ENCODE measurements around the gene SIRT2.
A peak's percentile ranks its signal among the peaks of the same experiment; 100 is the strongest.

The SIRT2 gene

DNA sequence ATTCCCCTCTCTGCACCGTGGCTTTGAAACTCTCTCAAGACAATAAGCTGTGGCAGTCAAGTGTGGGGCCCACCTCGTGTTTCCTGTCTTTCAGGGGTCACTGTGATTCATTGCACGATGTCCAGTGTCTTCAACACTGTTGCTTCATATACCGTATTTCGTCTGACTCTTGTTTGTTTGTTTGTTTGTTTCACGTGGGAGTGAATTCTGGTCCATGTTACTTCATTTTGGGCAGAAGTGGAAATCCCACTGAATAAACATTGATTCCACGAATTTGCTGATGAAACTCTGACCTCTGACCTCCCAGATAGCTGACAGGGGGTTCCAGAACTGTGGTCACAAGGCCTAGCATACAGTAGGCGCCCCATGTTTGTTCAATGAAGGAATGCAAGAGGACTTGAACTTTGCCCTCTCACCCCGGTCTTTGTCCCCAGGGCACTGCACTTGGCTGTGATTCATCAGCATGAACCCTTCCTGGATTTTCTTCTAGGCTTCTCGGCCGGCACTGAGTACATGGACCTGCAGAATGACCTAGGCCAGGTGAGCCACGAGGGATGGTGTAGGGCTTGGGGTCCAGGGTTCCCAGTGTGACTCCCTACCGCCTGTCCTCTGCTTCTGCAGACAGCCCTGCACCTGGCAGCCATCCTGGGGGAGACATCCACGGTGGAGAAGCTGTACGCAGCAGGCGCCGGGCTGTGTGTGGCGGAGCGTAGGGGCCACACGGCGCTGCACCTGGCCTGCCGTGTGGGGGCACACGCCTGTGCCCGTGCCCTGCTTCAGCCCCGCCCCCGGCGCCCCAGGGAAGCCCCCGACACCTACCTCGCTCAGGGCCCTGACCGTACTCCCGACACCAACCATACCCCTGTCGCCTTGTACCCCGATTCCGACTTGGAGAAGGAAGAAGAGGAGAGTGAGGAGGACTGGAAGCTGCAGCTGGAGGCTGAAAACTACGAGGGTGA is 5.4 kb upstream of the SIRT2 start:
- no peak for DNase-seq (ENCODE audit: low read depth)
- TF ChIP-seq, protein P1, sequence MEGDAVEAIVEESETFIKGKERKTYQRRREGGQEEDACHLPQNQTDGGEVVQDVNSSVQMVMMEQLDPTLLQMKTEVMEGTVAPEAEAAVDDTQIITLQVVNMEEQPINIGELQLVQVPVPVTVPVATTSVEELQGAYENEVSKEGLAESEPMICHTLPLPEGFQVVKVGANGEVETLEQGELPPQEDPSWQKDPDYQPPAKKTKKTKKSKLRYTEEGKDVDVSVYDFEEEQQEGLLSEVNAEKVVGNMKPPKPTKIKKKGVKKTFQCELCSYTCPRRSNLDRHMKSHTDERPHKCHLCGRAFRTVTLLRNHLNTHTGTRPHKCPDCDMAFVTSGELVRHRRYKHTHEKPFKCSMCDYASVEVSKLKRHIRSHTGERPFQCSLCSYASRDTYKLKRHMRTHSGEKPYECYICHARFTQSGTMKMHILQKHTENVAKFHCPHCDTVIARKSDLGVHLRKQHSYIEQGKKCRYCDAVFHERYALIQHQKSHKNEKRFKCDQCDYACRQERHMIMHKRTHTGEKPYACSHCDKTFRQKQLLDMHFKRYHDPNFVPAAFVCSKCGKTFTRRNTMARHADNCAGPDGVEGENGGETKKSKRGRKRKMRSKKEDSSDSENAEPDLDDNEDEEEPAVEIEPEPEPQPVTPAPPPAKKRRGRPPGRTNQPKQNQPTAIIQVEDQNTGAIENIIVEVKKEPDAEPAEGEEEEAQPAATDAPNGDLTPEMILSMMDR (IDR thresholded peaks at IDR 0.05; ENCODE audit: control insufficient read depth, extremely low read depth, insufficient read depth): no peak
- H3K4me3 ChIP-seq (ENCODE audit: low read depth, low read length): no peak overlapping the region

DNA sequence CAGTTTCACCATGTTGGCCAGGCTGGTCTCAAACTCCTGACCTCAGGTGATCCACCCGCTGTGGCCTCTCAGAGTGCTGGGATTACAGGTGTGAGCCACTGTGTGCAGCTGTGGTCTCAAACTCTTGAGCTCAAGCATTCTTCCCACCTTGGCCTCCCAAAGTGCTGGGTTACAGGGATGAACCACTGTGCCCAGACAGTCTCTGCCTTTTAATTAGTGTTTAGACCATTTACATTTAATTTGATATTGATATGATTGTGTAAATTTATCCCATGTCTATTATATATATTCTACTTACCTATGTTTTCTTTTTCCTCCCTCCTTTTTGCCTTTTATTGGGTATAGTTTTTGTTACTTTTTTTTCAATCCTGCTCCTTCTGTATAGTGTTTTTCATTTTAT is 2.3 kb upstream of the SIRT2 start:
- TF ChIP-seq, protein P1 (IDR thresholded peaks at IDR 0.05; ENCODE audit: control insufficient read depth, extremely low read depth, insufficient read depth): no peak
- DNase-seq (ENCODE audit: low read depth): no peak
- no peak overlapping the region for H3K4me3 ChIP-seq (ENCODE audit: low read depth, low read length)

DNA sequence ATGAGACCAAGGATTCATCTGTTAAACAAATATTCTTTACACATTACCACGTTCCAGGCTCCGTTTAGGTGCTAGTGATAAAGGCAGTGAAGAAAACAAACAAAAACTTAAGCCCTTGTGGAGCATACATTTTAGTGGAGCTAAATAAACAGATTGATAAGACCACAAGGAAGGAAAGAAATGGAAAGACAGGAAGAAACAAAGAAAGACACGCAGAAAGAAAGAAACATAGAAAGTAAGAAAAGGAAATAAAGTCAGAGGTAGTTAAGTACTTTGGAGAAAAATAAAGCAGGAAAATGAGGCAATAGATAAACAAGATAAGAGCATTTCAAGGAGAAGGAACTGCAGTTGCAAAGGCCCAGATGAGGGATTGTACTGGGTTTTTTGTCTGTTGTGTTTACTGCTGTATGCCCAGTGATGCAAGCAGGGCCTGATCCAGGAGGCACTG is 1.3 kb upstream of the SIRT2 start:
- TF ChIP-seq, protein P1 (IDR thresholded peaks at IDR 0.05; ENCODE audit: control insufficient read depth, extremely low read depth, insufficient read depth): no peak
- no peak for DNase-seq (ENCODE audit: low read depth)
- H3K4me3 ChIP-seq (ENCODE audit: low read depth, low read length): peak overlapping the region; percentile 99

DNA sequence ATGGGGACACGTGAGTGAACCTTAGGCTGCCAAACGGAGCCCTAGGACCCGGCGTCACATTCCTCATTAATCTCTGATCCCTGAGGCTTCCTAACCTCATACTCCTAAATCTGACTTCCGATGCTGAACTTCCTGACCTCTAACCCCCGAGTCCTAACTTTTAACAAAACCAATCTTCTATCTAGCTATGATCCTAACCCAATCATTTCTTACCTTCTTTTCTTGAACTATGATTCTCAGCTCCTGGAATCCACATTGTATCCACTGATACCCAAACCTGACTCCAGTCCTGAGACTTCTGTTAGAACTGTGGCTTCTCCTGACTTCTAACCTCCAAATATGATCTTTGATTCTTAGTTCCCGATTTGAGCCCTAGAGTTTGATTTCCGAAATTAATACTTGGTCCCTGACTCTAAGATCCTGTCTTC is 798 bp upstream of the SIRT2 start:
- TF ChIP-seq, protein P1 (IDR thresholded peaks at IDR 0.05; ENCODE audit: control insufficient read depth, extremely low read depth, insufficient read depth): no peak

DNA sequence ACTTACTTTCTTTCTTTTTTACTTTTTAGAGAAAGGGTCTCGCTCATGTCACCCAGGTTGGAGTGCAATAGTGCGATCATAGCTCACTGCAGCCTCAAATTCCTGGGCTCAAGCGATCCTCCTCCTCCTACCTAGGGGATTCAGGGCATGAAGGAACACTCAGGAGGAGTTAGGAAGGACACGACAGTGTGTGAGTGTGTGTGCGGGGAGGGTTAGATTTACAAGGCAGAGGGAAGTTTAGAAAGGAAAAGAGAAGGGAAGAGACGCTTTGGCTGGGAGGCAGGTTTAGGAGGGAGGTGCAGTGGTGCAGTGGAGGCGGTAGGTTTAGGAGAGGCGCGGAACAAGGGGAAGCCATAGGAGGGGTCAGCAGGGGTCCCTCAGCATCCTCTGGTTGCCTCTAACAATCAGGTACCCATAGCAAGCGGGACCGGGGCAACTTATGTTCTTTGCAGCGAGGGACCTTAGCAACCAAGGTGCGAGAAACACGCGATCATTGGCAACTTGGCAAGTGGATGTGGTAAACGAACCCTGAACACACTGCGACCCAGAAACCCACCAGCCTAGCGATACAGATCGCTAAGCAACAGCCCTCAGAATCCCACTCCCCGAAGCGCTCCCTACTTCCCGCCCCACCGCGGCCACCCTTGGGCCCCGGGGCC is 501 bp downstream of the SIRT2 start:
- TF ChIP-seq, protein P1 (IDR thresholded peaks at IDR 0.05; ENCODE audit: control insufficient read depth, extremely low read depth, insufficient read depth): no peak
- peak overlapping the region; percentile 99 for H3K4me3 ChIP-seq (ENCODE audit: low read depth, low read length)
- no peak for DNase-seq (ENCODE audit: low read depth)

More for the DNA sequence above, 798 bp upstream of the SIRT2 start:
- DNase-seq (ENCODE audit: low read depth): no peak
- H3K4me3 ChIP-seq (ENCODE audit: low read depth, low read length): peak overlapping the region; percentile 99

DNA sequence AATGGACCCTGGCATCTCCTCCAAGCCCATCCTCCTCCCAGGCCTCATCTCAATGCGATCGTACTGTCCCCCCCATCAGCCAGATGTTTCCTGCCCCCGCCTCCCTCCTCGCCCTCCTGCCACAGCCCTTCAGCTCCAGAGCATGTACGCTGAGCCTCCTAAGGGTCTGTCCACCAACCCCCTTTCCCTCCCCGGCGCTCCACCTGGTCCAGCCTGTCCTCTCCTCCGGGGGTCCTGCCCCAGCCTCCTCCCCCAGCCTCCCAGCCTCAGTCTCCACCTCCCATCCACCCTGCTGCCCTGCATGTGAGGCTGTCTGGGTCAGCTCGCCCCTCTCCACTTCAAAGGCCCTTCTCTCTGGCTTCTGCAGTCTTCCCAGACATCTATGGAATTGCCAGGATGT is 4.5 kb downstream of the SIRT2 start:
- H3K4me3 ChIP-seq (ENCODE audit: low read depth, low read length): no peak overlapping the region
- no peak for DNase-seq (ENCODE audit: low read depth)
- TF ChIP-seq, protein P1 (IDR thresholded peaks at IDR 0.05; ENCODE audit: control insufficient read depth, extremely low read depth, insufficient read depth): no peak

Measured in LNCaP clone FGC (cell line).